GM18498 (cell line): ENCODE measurements around the gene PEX13.
A peak's percentile ranks its signal among the peaks of the same experiment; 100 is the strongest.
"Not testable (repeated sequence)": the region's sequence is repeated elsewhere in the genome, so short reads cannot be mapped to it uniquely, and the experiment has no call there.

Experiments
- ATAC-seq: cut with Tn5 transposase; IDR thresholded peaks from one replicate; pipeline ENCODE4 v1.9.1; 2021; ENCODE audit warnings: mild to moderate bottlenecking, moderate library complexity; ENCODE audit not compliant: unreplicated experiment

PEX13 gene, protein sequence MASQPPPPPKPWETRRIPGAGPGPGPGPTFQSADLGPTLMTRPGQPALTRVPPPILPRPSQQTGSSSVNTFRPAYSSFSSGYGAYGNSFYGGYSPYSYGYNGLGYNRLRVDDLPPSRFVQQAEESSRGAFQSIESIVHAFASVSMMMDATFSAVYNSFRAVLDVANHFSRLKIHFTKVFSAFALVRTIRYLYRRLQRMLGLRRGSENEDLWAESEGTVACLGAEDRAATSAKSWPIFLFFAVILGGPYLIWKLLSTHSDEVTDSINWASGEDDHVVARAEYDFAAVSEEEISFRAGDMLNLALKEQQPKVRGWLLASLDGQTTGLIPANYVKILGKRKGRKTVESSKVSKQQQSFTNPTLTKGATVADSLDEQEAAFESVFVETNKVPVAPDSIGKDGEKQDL

DNA sequence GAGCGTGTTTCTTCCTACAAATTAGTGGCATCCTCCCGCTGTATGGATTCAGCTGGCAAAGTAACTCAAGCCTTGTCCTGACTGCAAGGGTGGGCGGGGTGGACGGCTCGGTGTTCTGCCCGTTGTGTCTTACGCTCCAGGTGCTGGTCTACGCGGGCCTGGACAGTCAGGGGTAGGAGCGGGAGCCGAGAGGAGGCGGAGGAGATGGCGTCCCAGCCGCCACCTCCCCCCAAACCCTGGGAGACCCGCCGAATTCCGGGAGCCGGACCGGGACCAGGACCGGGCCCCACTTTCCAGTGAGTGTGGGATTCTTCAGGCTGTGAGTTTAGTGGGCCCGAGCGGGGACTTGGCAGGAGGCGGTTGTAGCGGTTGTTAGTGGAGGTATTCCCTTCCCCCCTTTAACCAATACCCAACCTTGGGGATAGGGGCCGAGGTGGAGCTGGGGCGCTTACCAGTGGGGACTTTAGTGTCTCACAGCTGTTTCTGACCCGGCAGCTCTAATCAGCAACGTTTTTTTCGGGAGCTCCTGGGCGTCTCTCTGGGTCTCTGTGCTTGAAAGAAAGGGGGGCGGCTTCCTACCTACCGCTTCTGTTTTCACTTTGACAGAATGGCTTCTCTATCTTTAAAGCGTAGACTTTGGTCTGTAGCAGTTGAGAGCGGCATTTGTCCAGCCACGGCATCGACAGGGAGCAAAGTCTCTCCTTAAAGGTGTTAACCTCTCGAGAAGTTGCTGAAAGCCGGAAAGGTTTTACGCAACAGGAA, at the start of gene PEX13, which contains the start of gene PUS10:
Gene PEX13, plus strand, starts transcription at position 165 of the 762 bp plus-strand sequence. Its CDS starts 40 bp downstream, at position 205.
Gene PUS10, minus strand, starts transcription at position 700 of the 762 bp plus-strand sequence. CDS start 6,365 bp downstream, outside the sequence.
- ATAC-seq = peak; percentile 83

DNA sequence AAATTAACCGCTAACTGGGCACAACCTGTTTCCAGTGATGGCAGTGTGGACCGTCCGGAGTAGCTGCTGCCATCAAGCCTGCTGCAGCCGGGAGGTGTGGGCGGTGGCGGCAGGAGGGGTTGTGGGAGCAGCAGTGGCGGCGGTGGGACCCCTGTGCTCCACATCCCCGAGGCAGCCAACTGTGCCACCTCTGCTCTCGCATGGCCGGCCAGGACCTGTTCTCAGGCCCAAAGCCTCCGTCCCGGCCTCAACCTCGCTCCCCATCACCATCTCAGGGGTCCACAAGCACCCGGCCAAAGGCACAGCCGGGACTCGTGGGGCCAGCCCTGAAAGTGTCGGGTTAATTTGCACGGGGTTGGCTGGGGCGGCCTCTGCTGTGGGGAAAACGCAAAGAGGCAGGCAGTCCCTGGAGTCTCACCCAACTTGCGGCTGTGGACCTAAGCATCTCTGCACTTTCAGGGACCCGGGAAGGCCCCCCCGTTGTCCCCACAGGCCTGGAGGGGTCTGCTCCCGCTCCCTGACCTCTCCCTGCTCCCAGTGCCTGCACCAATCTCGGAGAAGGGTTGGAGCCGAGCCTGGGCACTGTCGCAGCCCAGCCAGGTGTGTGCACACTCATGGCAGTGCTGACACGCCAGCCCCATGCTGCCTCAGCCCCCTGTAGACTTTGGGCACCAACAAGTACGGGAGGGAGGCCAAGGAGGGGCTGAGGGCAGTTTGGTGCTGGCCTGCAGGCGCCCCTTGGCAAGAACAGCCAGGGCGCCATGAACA, 44.4 kb upstream of the PEX13 start:
- no peak for ATAC-seq

DNA sequence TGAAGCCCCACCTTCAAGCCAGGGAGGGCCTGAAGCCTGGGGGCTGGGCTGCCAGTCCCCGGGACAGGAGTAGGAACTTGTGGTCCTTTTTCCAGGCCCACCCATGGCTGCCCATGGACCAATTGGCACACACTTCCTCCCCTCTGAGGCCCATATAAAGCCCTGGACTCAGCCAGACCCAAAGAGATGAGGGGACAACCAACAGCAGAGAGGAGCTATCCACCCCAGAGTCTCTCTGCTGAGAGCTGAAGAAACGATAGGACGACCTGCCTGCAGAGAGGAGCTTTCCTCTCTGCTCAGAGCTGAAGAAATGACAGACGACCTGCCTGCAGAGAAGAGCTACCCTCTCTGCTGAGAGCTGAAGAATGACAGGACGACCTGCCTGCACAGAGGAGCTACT, 43.8 kb upstream of the PEX13 start:
- no peak for ATAC-seq

DNA sequence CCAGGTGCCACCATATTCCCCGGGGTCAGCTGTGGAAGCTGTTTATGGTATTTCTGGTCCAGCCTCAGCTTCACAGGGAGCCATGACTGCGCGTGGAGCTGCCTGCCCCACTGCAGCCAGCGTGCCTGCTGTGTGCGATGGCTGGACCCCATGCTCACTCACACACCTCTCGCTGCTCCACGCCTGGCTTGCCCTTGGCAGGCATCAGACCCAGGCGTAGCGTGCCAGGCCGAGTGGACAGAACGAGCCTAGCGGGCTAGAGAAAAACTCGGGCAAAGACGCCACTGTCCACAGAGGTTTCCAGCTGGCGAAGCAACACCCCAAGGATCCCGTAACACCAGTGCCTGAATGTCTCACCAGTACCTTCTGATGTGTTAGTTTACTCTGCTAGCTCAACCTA, 42.9 kb upstream of the PEX13 start:
- ATAC-seq = no peak

DNA sequence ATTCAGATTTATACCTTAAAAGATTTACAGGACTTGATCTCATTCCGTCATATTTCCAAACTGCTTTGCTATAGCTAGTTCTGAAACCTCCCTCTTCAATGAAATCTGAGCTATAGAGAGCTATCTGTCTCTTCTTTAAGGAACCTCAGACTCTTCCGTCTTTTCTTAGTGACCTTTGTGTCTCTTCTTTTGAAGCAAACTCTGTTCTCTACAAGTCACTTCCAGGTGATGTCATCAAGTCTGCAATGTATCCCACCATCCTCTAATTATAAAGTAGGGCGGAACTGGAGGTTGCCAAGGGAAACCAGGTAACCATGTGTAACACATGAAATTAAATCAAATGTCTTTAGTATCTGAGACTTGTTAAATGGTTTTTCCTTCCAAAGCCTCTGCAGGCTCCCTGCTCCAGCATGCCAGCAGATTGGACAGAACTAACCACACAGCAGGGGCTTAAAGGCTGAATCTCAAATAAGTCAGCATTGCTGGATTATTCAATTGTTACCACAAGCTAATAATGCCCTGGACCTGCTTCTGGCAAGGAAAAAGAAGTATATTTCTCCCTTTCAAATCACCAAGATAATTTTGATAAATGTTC, 41.2 kb upstream of the PEX13 start:
- no peak for ATAC-seq

DNA sequence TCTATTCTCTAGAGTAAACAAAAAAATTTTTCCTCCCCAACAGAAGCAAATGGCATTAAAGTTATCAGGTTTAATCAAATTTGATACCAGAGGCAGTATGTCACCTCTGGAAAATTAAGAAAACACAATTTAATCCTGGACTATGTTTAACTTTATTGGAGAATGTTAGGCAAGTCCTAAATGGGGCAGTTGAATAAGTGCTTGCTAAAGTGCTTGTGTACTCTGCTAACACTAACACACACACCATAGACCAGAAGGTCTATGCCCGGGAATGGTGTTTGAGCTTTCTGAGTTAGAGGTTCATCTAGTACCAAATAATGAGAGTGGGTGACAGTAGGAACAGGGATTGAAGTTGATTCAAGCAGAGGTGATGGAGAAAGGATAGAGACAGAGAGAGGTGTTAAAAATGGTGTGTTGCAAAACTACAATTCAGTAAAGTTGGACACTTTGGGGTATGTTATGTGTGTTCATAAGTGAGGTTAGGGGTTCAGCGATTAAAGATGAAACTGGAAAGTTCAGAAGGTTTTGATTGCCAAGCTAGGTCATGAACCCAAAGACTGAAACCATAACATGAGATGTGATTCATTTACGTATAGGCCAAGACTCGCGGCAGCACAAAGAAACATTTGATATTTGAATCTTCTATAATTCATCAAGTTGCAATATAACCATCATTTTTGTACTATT, 40.5 kb upstream of the PEX13 start:
- ATAC-seq = peak; percentile 53

DNA sequence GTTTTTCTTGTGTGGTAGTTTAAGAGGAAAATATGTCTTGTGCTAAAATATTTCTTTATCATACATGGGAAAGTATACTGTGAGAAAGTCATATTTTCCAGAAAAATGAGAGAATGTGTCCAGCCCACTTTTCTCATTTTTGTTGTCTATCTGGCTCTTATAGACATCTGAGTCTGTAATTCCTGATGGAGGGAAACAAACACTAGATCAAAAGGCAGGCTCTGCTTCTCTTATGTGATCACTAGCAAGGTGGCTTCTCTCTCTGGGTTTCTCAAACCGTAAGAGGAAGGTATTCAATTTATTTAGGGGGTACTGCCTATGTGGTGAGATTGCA, 40.0 kb upstream of the PEX13 start:
- no peak for ATAC-seq

DNA sequence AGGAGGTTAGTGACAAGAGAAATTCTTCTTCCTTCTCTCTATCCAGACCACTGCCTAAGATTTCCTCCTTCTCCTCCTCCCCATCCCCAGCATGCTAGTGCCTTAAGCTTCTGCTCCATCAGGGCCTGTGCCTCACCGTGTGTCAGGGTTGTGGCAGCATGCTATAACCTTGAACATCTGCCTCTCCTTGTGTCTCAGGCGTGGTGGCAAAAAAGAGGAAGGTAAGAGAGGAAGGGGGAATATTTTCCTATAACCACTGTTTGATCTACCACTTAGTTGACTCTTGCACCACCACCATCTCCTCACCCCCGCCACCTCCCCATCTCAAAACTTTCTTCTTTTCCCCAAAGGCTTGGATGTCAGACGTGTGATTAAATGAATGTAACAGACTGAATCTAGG, 38.3 kb upstream of the PEX13 start:
- ATAC-seq = no peak

DNA sequence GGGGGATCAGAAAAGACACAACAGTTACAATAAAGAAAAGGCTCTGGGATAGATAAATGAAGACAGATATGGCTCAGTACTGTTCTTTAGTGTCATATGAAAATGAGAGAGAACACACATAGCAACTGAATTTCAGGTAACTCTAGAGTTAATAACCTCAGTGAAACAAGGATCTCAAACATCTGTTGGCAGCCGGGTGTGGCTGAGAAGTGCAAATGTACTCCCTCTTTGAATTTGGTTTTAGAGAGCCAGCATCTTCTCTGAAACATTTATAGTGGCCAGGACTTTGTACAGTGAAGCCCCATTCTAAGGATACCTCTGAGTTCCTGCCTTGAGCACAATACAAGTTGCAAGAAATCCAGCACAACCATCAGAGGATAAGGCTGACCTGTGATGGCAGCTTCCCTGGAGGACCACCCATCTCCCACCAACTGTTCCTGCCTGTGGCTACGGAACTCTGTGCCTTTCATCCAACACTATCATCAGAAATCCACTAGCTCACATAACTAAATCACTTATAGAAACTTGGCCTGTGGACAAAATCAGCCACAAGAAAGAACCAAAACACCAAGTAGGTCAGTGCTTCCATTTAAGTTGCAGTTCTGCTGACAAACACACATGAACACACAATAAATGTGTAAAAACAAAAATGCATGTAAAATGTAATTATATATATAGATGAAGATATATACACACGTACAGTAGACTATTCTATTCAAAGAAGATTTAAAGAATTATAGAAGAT, 37.3 kb upstream of the PEX13 start:
- peak; percentile 74 for ATAC-seq

DNA sequence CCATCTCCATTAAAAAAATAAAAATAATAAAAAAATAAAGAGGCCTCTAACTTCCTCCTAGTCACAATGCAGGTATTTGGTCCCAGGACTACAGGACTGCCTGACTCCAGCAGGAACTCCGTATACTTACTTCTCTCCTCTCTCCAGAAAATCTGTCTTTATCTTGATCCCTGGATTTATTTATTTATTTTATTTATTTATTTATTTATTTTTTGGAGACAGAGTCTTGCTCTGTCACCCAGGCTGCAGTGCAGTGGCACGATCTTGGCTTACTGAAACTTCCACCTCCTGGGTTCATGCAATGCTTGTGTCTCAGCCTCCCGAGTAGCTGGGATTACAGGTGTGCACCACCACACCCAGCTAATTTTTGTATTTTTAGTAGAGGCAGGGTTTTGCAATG, 35.5 kb upstream of the PEX13 start:
- ATAC-seq = not testable (repeated sequence)

DNA sequence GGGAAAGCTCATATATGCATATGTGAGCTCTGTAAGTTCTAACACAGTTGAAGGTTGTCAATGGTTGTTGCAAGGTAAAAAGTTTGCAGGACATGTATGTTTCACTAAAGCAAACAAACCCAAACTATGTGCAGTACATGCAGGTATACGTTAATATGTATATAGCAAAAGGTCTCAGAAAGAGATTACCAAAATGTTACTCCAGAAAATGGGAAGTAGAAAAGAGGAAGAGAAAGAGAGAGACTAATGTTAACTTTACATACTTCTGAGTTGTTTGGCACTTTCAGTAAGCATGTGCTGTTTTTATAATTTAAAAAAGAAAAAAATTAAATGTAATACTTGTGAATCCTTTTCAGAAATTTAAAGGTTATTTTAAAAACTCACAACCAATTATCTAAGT, 32.8 kb upstream of the PEX13 start:
- no peak for ATAC-seq

DNA sequence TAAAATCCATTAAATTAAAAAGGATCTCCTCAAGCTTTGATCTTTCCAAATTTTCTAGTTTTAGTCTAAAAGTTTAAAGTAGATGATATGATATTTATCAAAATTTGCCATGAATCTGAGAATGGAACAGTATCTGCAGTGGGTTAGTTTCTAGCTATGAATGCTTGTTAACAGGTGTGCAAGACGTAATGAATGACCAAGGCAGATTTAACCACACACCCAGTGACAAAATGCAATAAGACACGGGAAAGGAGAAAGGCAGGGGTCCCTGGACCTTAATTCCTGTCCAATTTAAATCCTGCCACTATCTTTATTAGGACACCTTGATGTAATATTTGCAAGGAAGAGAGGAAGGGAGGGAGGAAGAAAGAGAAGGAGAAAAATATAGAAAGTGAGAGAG, 30.5 kb upstream of the PEX13 start:
- no peak for ATAC-seq

DNA sequence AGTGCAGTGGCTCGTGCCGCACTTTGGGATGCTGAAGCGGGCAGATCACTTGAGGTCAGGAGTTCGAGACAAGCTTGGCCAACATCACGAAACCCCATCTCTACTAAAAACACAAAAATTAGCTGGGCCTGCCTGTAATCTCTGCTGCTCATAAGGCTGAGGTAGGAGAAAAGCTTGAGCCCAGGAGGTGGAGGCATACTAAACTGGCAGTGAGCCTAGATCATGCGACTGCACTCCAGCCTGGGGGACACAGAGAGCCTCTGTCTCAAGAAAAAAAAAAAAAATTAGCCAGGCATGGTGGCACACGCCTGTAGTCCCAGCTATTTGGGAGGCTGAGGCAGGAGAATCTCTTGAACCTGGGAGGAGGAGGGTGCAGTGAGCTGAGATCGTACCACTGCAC, 29.9 kb upstream of the PEX13 start:
- ATAC-seq = not testable (repeated sequence)

DNA sequence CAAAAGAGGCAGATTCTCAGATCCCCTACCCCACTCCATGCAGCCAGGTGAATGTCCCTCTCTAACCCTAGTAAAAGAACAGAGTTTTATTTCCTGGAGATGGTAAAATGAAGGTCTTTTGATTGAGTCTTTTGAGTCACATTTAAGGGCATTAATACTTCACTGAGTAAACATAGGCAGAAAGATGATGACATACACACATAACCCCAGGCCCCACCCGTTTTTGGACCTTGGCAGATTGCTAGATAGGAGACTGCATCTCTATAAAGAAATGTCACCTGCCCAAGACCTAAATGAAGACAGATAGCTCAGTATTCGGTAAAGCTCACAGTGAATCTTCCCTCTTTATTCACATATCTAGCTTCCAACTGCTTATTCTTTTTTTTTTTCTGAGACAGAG, 28.3 kb upstream of the PEX13 start:
- ATAC-seq = no peak

DNA sequence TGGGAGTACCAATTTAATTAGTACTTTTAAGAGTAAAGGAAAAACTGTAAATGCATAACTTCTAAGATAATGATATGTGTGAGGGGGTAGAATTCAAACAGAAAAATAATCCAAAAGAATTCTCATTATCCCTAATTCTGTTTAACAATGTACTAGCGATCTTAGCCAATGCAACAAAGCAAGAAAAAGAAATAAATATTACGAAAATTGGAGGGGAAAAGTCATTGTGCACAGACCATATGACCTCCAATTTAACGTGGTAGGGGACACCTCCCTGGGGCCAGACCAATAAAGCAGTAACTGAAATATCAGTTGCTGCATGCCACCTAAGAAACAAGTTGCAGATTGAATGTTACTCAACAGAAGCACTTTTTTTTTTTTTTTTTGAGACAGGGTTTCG, 25.9 kb upstream of the PEX13 start:
- no peak for ATAC-seq

DNA sequence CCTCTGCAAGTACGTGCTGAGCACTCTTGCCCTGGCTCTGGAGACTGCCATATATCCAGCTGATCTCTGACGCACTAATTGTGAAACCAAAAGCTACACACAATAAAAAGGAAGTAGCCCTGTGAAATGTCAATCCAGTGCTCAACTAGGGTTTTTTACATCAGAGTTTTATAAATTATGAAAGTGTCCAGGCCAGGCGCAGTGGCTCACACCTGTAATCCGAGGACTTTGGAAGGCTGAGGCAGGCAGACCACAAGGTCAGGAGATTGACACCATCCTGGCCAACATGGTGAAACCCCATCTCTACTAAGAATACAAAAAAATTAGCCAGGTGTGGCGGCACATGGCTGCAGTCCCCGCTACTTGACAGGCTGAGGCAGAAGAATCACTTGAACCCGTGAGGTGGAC, 24.5 kb upstream of the PEX13 start:
- peak; percentile 97 for ATAC-seq

DNA sequence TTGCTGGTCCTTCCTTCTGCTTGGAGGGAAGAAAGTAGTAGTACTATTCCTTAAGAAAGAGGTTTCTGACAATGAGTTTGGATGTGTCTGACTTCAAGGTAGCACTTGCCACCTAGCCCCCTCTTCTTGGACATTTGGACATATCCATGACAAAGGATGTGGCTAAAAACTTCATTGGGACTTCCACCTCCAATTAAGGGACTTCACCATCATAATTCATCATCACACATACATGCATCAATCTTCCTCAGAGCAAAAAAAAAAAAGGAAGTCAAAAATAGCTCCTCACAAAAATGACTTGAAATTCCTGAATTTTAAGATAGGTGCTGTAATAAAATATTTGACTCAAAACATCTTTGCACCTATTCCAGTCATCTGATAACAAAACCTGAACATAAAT, 23.4 kb upstream of the PEX13 start:
- no peak for ATAC-seq

DNA sequence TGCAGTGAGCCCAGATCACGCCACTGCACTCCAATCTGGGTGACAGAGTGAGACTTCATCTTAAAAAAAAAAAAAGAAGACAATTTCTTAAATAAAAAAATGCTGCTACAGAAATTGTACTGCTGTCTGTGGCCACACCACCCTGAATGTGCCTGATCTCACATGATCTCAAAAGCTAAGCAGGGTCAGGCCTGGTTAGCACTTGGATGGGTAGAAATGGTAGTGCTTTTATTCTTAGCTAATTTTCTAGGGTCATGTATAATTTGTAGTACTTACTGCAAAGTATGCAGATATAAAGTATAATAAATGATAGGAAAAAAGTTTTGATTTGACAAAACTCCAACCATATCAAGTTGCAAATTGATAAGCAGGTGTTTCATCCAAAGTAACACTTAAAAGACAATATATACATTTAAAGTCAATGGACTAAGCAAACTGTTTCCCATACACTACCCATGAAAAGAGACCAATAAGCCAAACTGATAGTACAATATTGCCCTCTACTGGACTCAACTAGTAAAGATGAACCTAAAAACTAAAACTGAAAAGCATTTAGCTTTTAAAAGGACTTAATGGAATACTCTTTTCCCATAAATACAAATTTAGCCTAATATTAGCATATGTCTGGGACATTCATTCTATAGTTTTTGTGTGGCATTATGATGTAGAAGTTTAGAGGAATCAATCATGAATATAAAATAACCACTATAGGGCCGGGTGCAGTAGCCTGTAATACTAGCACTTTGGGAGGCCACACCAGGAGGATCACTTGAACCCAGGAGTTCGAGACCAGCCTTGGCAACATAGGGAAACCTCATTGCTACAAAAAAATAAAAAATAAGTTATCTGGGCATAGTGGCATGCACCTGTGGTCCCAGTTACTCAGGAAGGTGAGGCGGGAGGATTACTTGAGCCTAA, 18.6 kb upstream of the PEX13 start:
- peak; percentile 52 for ATAC-seq

DNA sequence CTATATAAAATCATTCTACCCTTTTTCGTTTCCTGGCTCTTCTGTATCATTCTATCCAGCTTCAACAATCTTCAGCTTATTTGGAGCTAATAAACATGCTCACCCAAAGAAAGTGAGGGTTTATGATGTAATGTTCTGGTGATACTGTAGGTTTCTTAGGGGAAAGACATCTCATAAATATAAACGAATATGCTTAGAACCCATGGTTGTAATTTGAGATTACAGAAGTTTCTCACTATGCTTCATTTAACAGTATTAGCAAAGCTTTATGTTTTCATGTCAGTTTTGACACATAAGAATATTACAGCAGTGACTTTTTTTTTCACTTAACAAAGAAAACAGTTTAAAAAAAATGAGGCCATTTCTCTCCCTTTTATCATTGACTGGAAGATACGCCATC, 11.8 kb upstream of the PEX13 start:
- ATAC-seq = no peak
